Ovary (tissue), 1 donor: ENCODE data around the gene PDE8A.

Experiments used
- EP300 ChIP-seq: sonication (generic); formaldehyde crosslinking; IDR thresholded peaks from one replicate; pipeline ENCODE4 v1.6.1; 2017; ENCODE audit warnings: antibody characterized with exemption
- POLR2A ChIP-seq: fragments of 450-650 bp; IDR thresholded peaks from one replicate; pipeline ENCODE4 v1.6.1; 2017; ENCODE audit warnings: antibody characterized with exemption, mild to moderate bottlenecking, moderate library complexity

- TF ChIP-seq EP300, result no peak
- TF ChIP-seq POLR2A, result no peak
These were observed 48.8 kb downstream of the PDE8A start for GRCh38 chr15:85030301-85030929.
